SK-N-SH (cell line): Measurements from ENCODE around the gene FAM222B. TPM values are rescaled to one million over a fixed set of nuclear protein-coding genes. Genes with fewer than 3 reads are reported as not detected.

Experiments used
- CTCF ChIA-PET: fragments of 300-600, 350-600 bp; formaldehyde crosslinking; extraction: SDS; loops from one replicate; lab custom pipeline; 2021; lab: Yijun Ruan, JAX
- POLR2A ChIA-PET: fragments of 350-600 bp; sonication (Branson Sonifier 250); formaldehyde crosslinking; extraction: SDS; loops from one replicate; lab custom pipeline; 2020; ENCODE audit warnings: antibody characterized with exemption, inconsistent platforms; lab: Yijun Ruan, JAX
- DNase-seq: peaks from one replicate; pipeline ENCODE4 v3.0.0; 2012
- H2AFZ ChIP-seq: fragments of 200-600 bp; sonication (generic); 2 replicates; pipeline ENCODE4 v1.8.1; 2016; ENCODE audit warnings: antibody characterized with exemption, mild to moderate bottlenecking, low read depth
- H3F3A ChIP-seq: fragments of 200-600 bp; sonication (generic); replicated peaks from 2 replicates; pipeline ENCODE3; 2016; ENCODE audit warnings: antibody characterized with exemption, mild to moderate bottlenecking; ENCODE audit not compliant: insufficient read depth
- H3K27ac ChIP-seq, 2 experiments: fragments of 200-500 bp in 1 of 2; fragments of 200-600 bp in 1 of 2; sonication (Bioruptor generic) in 1 of 2; sonication (generic), shearing (Covaris generic) in 1 of 2; 2 replicates each; pipeline versions ENCODE4 v1.5.1 to v1.6.1; 2014 to 2016; ENCODE audit warnings: low read depth in 2 of 2, inconsistent platforms in 1 of 2, low read length in 1 of 2, mild to moderate bottlenecking in 1 of 2, mixed read lengths in 1 of 2
- H3K27me3 ChIP-seq: fragments of 200-600 bp; sonication (generic), shearing (Covaris generic); 2 replicates; pipeline ENCODE4 v1.6.1; 2016; ENCODE audit warnings: mixed run types; ENCODE audit not compliant: insufficient read depth
- H3K36me3 ChIP-seq, 2 experiments: fragments of 200-500 bp in 1 of 2; fragments of 200-600 bp in 1 of 2; sonication (Bioruptor generic) in 1 of 2; sonication (generic) in 1 of 2; replicated peaks in 1 of 2; 2 replicates each; pipeline versions ENCODE3 to v1.5.1; 2014 to 2016; ENCODE audit warnings: low read length in 1 of 2, mild to moderate bottlenecking in 1 of 2; ENCODE audit not compliant: insufficient read depth in 2 of 2, control insufficient read depth in 1 of 2
- H3K4me1 ChIP-seq, 2 experiments: fragments of 200-500 bp in 1 of 2; fragments of 200-600 bp in 1 of 2; sonication (Bioruptor generic) in 1 of 2; sonication (generic), shearing (Covaris generic) in 1 of 2; 2 replicates each; pipeline versions ENCODE4 v1.5.1 to v1.6.1; 2014 to 2016; ENCODE audit warnings: low read depth in 1 of 2, low read length in 1 of 2, mixed run types in 1 of 2; ENCODE audit not compliant: insufficient read depth in 2 of 2, control insufficient read depth in 1 of 2
- H3K4me2 ChIP-seq: fragments of 200-600 bp; sonication (generic), shearing (Covaris generic); 2 replicates; pipeline ENCODE4 v1.6.1; 2017; ENCODE audit warnings: mixed run types
- H3K4me3 ChIP-seq, 2 experiments: fragments of 200-500 bp in 1 of 2; fragments of 200-600 bp in 1 of 2; sonication (Bioruptor generic) in 1 of 2; sonication (generic), shearing (Covaris generic) in 1 of 2; 2 replicates each; pipeline versions ENCODE4 v1.5.1 to v1.8.1; 2014 to 2016; ENCODE audit warnings: low read depth in 2 of 2, inconsistent platforms in 1 of 2, low read length in 1 of 2, mild to moderate bottlenecking in 1 of 2, mixed read lengths in 1 of 2, moderate library complexity in 1 of 2
- H3K79me2 ChIP-seq: fragments of 200-600 bp; sonication (generic); 2 replicates; pipeline ENCODE4 v1.8.1; 2017; ENCODE audit warnings: mild to moderate bottlenecking; ENCODE audit not compliant: insufficient read depth
- H3K9ac ChIP-seq: fragments of 200-600 bp; sonication (generic); 2 replicates; pipeline ENCODE4 v1.6.1; 2017; ENCODE audit warnings: mixed run types
- H3K9me2 ChIP-seq: fragments of 200-600 bp; sonication (generic); 2 replicates; pipeline ENCODE4 v1.6.1; 2017; ENCODE audit warnings: mixed run types
- H3K9me3 ChIP-seq: fragments of 200-600 bp; sonication (generic); 2 replicates; pipeline ENCODE4 v1.6.1; 2017; ENCODE audit warnings: mixed run types, mild to moderate bottlenecking, moderate library complexity
- H4K20me1 ChIP-seq: fragments of 200-600 bp; sonication (generic); 2 replicates; pipeline ENCODE4 v1.6.1; 2017; ENCODE audit warnings: mild to moderate bottlenecking, mixed run types; ENCODE audit not compliant: insufficient read depth
- ELF1 ChIP-seq: IDR thresholded peaks from 2 replicates; pipeline ENCODE4 v1.4.0; 2012
- FOSL2 ChIP-seq: IDR thresholded peaks from 2 replicates; pipeline ENCODE4 v1.4.0; 2012; ENCODE audit warnings: low read depth, mild to moderate bottlenecking, moderate library complexity, borderline replicate concordance
- GATA2 ChIP-seq: sonication (generic); formaldehyde crosslinking; IDR thresholded peaks from 2 replicates; pipeline ENCODE4 v1.5.0; 2020; ENCODE audit warnings: mild to moderate bottlenecking, missing genetic modification reagents
- MXI1 ChIP-seq: IDR thresholded peaks from 2 replicates; pipeline ENCODE4 v1.6.1; 2012; ENCODE audit warnings: mild to moderate bottlenecking, low read depth, low read length, improper control_type of control experiment
- NRF1 ChIP-seq: IDR thresholded peaks from 2 replicates; pipeline ENCODE4 v1.6.1; 2012; ENCODE audit warnings: low read depth, mild to moderate bottlenecking, low read length
- RAD21 ChIP-seq: IDR thresholded peaks from 2 replicates; pipeline ENCODE4 v1.6.1; 2012; ENCODE audit warnings: mild to moderate bottlenecking, low read length
- SIN3A ChIP-seq: IDR thresholded peaks from 2 replicates; pipeline ENCODE4 v1.6.1; 2012; ENCODE audit warnings: low read depth, mild to moderate bottlenecking, low read length, moderate library complexity, borderline replicate concordance
- YY1 ChIP-seq: IDR thresholded peaks from 2 replicates; pipeline ENCODE4 v1.4.0; 2012; ENCODE audit warnings: low read depth, mild to moderate bottlenecking
- WGBS: methylation state at CpG from one replicate; pipeline ENCODE4 v1.1.6; 2017; ENCODE audit warnings: low lambda C conversion rate; 5-methylcytosine and 5-hydroxymethylcytosine counted together
- polyA plus RNA-seq, 3 experiments: library from polyadenylated mRNA; depleted of rRNA; stranded (reverse); fragments of >200 nt; gene quantifications; 2 replicates each; pipeline ENCODE4 v1.2.3, GENCODE V29; 2012
- TF ChIP-seq, protein P1 (sequence below): IDR thresholded peaks from 2 replicates; pipeline ENCODE4 v1.6.1; 2012; ENCODE audit warnings: mild to moderate bottlenecking, low read depth, low read length, moderate library complexity
- TF ChIP-seq, protein P2 (sequence below): IDR thresholded peaks from 2 replicates; pipeline ENCODE4; 2012
- TF ChIP-seq, protein P3 (sequence below): IDR thresholded peaks from 2 replicates; pipeline ENCODE4 v1.4.0; 2012; ENCODE audit warnings: low read depth, borderline replicate concordance

Gene FAM222B
- polyA plus RNA-seq, 1 of the 3 experiments (the other 2 are of a cell fraction), result 9.0 TPM

DNA sequence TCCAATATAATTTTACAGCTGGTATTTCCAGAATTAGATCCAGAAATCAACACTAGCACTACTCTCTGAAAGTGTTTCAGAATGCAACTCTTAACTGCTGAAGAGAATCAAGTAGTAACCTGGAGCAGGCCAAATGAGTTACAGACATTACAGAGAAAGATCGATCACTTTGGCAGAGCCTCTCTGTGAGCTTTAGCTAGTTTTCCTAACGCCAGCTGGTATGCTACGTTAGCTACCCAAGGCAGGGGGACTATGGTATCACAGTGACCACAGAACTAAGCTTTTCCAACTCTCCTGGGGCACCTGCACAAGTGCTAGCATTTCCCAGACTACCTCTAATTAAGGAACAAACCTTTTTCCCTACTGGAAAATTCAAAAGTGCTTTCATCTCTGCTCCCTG lies 68.4 kb downstream of the FAM222B start:
- Histone ChIP-seq H3K4me2 (no peak overlapping the region), H3K4me1 (no peaks in the 10 kb centered on the region), H2AFZ (no peak overlapping the region), H3K4me3 (no peak overlapping the region), H3K27me3 (no peaks in the 10 kb centered on the region), H3F3A (peaks cover 7% of the 10 kb centered on the region), H3K36me3 (peaks cover 0 to 8% of the 10 kb centered on the region in 2 experiments), H3K9me2 (no peaks in the 10 kb centered on the region), H3K9me3 (no peaks in the 10 kb centered on the region), H3K9ac (no peak overlapping the region), H4K20me1 (peaks cover 25% of the 10 kb centered on the region; the same call in 1 of the 2 replicates), H3K27ac (no peak overlapping the region), H3K79me2 (peaks cover 72% of the 10 kb centered on the region)
- ChIA-PET CTCF (interaction anchor here (0.6 to 5.3 kb wide), 7 partner anchors 10 to 214 kb away, joined by 3 to 82 read pairs (median 5); no protein-coding TSS in a partner anchor), POLR2A (interaction anchor here (0.8 kb wide), 1 partner anchor 38 kb away, joined by 3 read pairs; no protein-coding TSS in a partner anchor)
- DNase-seq, result no peak
- 85% methylated on average over 3 of the region's 3 CpGs for WGBS
- TF ChIP-seq MXI1 (no peak), SIN3A (no peak), ELF1 (no peak), RAD21 (no peak), NRF1 (no peak), FOSL2 (no peak), YY1 (no peak), GATA2 (no peak)
- TF ChIP-seq, protein P1, sequence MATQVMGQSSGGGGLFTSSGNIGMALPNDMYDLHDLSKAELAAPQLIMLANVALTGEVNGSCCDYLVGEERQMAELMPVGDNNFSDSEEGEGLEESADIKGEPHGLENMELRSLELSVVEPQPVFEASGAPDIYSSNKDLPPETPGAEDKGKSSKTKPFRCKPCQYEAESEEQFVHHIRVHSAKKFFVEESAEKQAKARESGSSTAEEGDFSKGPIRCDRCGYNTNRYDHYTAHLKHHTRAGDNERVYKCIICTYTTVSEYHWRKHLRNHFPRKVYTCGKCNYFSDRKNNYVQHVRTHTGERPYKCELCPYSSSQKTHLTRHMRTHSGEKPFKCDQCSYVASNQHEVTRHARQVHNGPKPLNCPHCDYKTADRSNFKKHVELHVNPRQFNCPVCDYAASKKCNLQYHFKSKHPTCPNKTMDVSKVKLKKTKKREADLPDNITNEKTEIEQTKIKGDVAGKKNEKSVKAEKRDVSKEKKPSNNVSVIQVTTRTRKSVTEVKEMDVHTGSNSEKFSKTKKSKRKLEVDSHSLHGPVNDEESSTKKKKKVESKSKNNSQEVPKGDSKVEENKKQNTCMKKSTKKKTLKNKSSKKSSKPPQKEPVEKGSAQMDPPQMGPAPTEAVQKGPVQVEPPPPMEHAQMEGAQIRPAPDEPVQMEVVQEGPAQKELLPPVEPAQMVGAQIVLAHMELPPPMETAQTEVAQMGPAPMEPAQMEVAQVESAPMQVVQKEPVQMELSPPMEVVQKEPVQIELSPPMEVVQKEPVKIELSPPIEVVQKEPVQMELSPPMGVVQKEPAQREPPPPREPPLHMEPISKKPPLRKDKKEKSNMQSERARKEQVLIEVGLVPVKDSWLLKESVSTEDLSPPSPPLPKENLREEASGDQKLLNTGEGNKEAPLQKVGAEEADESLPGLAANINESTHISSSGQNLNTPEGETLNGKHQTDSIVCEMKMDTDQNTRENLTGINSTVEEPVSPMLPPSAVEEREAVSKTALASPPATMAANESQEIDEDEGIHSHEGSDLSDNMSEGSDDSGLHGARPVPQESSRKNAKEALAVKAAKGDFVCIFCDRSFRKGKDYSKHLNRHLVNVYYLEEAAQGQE, result no peak
- TF ChIP-seq, protein P2, sequence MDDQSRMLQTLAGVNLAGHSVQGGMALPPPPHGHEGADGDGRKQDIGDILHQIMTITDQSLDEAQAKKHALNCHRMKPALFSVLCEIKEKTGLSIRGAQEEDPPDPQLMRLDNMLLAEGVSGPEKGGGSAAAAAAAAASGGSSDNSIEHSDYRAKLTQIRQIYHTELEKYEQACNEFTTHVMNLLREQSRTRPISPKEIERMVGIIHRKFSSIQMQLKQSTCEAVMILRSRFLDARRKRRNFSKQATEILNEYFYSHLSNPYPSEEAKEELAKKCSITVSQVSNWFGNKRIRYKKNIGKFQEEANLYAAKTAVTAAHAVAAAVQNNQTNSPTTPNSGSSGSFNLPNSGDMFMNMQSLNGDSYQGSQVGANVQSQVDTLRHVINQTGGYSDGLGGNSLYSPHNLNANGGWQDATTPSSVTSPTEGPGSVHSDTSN, result no peak
- TF ChIP-seq, protein P3, sequence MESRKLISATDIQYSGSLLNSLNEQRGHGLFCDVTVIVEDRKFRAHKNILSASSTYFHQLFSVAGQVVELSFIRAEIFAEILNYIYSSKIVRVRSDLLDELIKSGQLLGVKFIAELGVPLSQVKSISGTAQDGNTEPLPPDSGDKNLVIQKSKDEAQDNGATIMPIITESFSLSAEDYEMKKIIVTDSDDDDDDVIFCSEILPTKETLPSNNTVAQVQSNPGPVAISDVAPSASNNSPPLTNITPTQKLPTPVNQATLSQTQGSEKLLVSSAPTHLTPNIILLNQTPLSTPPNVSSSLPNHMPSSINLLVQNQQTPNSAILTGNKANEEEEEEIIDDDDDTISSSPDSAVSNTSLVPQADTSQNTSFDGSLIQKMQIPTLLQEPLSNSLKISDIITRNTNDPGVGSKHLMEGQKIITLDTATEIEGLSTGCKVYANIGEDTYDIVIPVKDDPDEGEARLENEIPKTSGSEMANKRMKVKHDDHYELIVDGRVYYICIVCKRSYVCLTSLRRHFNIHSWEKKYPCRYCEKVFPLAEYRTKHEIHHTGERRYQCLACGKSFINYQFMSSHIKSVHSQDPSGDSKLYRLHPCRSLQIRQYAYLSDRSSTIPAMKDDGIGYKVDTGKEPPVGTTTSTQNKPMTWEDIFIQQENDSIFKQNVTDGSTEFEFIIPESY, result no peak
